Common myeloid progenitor, CD34-positive (primary cell): Measurements from ENCODE around the gene SOCS1.
"Not testable (repeated sequence)": the region's sequence is repeated elsewhere in the genome, so short reads cannot be mapped to it uniquely, and the experiment has no call there.

Experiments
- CTCF ChIA-PET: fragments of 350-600 bp; sonication (Branson Sonifier 250); formaldehyde crosslinking; loops from one replicate; lab custom pipeline; 2021; ENCODE audit warnings: antibody characterized with exemption; lab: Charles Lee
- POLR2A ChIA-PET: fragments of 350-600 bp; sonication (Branson Sonifier 250); formaldehyde crosslinking; loops from one replicate; lab custom pipeline; 2021; ENCODE audit warnings: antibody characterized with exemption; lab: Charles Lee
- DNase-seq, 3 donors: peaks; one replicate each; pipeline versions ENCODE4 v3.0.0 to v3.0.0-alpha.2; 2013
- H3K27ac ChIP-seq, 2 experiments: 1 replicate in 1 of 2; 2 replicates in 1 of 2; pipeline ENCODE4 v1.7.0; 2013; ENCODE audit warnings: inconsistent platforms in 2 of 2, low read length in 2 of 2, mild to moderate bottlenecking in 2 of 2, low read depth in 1 of 2, moderate library complexity in 1 of 2; ENCODE audit not compliant: severe bottlenecking in 2 of 2, insufficient read depth in 1 of 2, poor library complexity in 1 of 2
- H3K27me3 ChIP-seq, 5 experiments: replicated peaks in 2 of 5; 1 replicate in 3 of 5; 2 replicates in 2 of 5; pipeline versions ENCODE4 v1.6.1 to v1.7.0; 2013; ENCODE audit warnings: low read length in 4 of 5, mild to moderate bottlenecking in 2 of 5, moderate library complexity in 2 of 5, inconsistent platforms in 1 of 5; ENCODE audit not compliant: insufficient read depth in 5 of 5, control insufficient read depth in 4 of 5
- H3K36me3 ChIP-seq, 4 experiments: 1 replicate in 2 of 4; 2 replicates in 2 of 4; pipeline versions ENCODE4 v1.6.1 to v1.7.0; 2013; ENCODE audit warnings: low read length in 3 of 4, control low read depth in 1 of 4, mild to moderate bottlenecking in 1 of 4; ENCODE audit not compliant: control insufficient read depth in 4 of 4, insufficient read depth in 4 of 4
- H3K4me1 ChIP-seq, 4 experiments: 1 replicate in 3 of 4; 2 replicates in 1 of 4; pipeline versions ENCODE4 v1.6.1 to v1.7.1; 2013; ENCODE audit warnings: low read length in 3 of 4, mild to moderate bottlenecking in 3 of 4, control low read depth in 1 of 4, inconsistent platforms in 1 of 4, moderate library complexity in 1 of 4; ENCODE audit not compliant: control insufficient read depth in 4 of 4, insufficient read depth in 4 of 4; ENCODE audit errors: control extremely low read depth in 1 of 4
- H3K4me3 ChIP-seq, 7 experiments: 1 replicate in 4 of 7; 2 replicates in 3 of 7; pipeline versions ENCODE4 v1.5.1 to v1.7.0; 2013; ENCODE audit warnings: mild to moderate bottlenecking in 7 of 7, low read length in 6 of 7, moderate library complexity in 6 of 7, inconsistent platforms in 2 of 7, low read depth in 2 of 7, control low read depth in 1 of 7; ENCODE audit not compliant: insufficient read depth in 4 of 7, control insufficient read depth in 1 of 7; ENCODE audit errors: extremely low read depth in 1 of 7
- H3K9me3 ChIP-seq, 5 experiments: 1 replicate in 4 of 5; 2 replicates in 1 of 5; pipeline versions ENCODE4 v1.6.1 to v1.7.1; 2013; ENCODE audit warnings: low read length in 4 of 5, mild to moderate bottlenecking in 2 of 5, inconsistent platforms in 1 of 5, low read depth in 1 of 5, moderate library complexity in 1 of 5; ENCODE audit not compliant: control insufficient read depth in 4 of 5, insufficient read depth in 2 of 5; ENCODE audit errors: control extremely low read depth in 1 of 5
- WGBS: methylation state at CpG from one replicate; pipeline ENCODE4 v1.1.5; 2013; ENCODE audit not compliant: insufficient coverage; 5-methylcytosine and 5-hydroxymethylcytosine counted together

Gene SOCS1

GRCh38 chr16:11224894-11225676 lies 30.9 kb downstream of the SOCS1 start:
- H3K4me3 ChIP-seq = peak overlapping the region in 1 of 7 experiments; percentile 48
- H3K9me3 ChIP-seq = no peaks in the 10 kb centered on the region
- WGBS = 31% methylated on average over 19 of the region's 21 CpGs
- no peaks in the 10 kb centered on the region for H3K27me3 ChIP-seq
- H3K36me3 ChIP-seq = no peaks in the 10 kb centered on the region
- peak in 2 of 3 donors; percentile 76 to 88 for DNase-seq
- H3K4me1 ChIP-seq = peaks cover 0 to 49% (median 26%) of the 10 kb centered on the region in 4 experiments
- peak overlapping the region in 1 of 2 experiments; percentile 32 for H3K27ac ChIP-seq
- ChIA-PET CTCF (interaction anchor here (0.9 to 1.7 kb wide), 8 partner anchors 10 to 44 kb away, joined by 3 to 4 read pairs (median 3); partner anchors contain the start of gene SOCS1), POLR2A (interaction anchor here (1.1 kb wide), 1 partner anchor 31 kb away, joined by 3 read pairs; the partner anchor contains the start of gene SOCS1)

DNA sequence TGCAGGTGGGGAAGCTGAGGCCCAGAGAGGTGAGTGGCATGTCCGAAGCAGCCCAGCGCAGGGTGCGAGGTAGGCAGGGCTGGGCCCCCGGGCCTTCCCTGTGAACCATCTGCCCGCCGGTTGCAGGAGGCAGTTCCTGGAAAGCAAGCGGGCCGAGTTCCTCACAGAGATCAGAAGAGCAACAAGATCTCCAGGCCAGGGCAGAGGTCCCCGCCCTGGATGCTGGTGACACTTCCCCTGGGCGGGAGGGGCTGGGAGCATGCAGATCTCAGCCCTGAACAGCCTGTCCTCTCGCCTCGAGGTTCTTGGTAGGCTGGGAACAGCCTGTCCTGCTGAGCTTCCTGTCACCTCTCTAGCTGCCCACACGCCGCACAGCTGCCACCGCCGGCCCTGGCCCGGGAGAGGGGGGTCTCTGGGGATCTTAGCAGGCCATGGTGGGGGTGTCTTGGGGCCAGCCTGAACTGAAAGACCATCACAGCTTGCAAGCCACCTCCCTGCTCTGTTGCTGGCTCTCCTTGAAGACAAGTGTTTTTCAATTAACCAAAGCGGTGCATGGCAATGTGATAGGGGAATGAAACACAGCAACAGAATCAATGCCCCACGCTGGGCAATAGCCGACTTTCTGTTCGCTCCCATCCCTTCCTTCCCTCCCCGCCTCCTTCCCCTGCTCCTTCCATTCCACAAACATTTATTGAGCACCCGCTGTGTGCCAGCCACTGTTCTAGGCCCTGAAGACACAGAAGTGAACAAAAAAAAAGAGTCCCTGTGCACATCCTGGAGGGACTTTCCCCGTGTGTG lies 31.7 kb downstream of the SOCS1 start:
- Histone ChIP-seq H3K4me1 (peaks cover 0 to 46% (median 24%) of the 10 kb centered on the region in 4 experiments), H3K36me3 (no peaks in the 10 kb centered on the region), H3K27me3 (no peaks in the 10 kb centered on the region), H3K27ac (peak overlapping the region in 1 of 2 experiments; percentile 32), H3K4me3 (peak overlapping the region in 3 of 7 experiments; percentile 4 to 38 (median 19)), H3K9me3 (no peaks in the 10 kb centered on the region)
- peak; percentile 58 to 86 (median 82) for DNase-seq
- ChIA-PET CTCF (interaction anchor here (0.9 to 1.7 kb wide), 8 partner anchors 9 to 32 kb away, joined by 3 to 4 read pairs (median 4); partner anchors contain the start of gene SOCS1), POLR2A (interaction anchor here (1.1 kb wide), 2 partner anchors 8 to 31 kb away, joined by 3 read pairs; partner anchors contain the start of gene SOCS1)
- 10% methylated on average over 11 of the region's 24 CpGs for WGBS

- H3K27ac ChIP-seq, H3K27me3 ChIP-seq, H3K36me3 ChIP-seq, POLR2A ChIA-PET, CTCF ChIA-PET, H3K4me3 ChIP-seq, DNase-seq: not testable (repeated sequence)
- peaks cover 0 to 36% (median 22%) of the 10 kb centered on the region in 4 experiments for H3K4me1 ChIP-seq
- peaks cover 0 to 21% (median 8%) of the 10 kb centered on the region in 5 experiments for H3K9me3 ChIP-seq
- no CpG with 5 or more reads among the region's 2 CpGs for WGBS
Measured at GRCh38 chr16:11220507-11220906, 35.5 kb downstream of the SOCS1 start.

DNA sequence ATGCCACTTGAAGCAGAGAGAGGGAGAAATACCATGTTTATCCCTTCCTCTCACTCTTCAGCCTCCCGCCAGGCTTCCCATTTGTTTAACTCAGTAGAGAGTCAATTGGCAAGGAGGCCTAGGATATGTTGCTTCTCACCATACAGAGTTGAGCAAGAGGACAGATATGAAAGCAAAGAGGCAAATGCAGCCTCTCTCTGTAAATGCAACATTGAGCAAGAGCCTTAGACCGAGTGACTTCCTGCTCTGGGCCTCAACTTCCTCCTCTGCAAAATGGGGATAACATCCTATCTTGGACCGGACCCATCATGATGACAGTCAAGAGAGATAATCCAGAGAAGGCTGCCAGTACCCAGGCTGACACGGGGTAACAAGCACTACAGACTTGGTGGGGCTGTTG lies 36.8 kb downstream of the SOCS1 start:
- ChIA-PET CTCF (interaction anchor here (1.5 to 2.1 kb wide), 2 partner anchors 10 to 12 kb away, joined by 5 to 11 read pairs; no protein-coding TSS in a partner anchor), POLR2A (no interaction called here)
- H3K4me1 ChIP-seq = peaks cover 0 to 23% (median 9%) of the 10 kb centered on the region in 4 experiments
- peaks cover 0 to 21% (median 8%) of the 10 kb centered on the region in 5 experiments for H3K9me3 ChIP-seq
- no peak for DNase-seq
- no peaks in the 10 kb centered on the region for H3K27me3 ChIP-seq
- H3K36me3 ChIP-seq = no peaks in the 10 kb centered on the region
- 88% methylated on average over 2 of the region's 4 CpGs for WGBS
- H3K4me3 ChIP-seq = no peak overlapping the region
- no peak overlapping the region for H3K27ac ChIP-seq

DNA sequence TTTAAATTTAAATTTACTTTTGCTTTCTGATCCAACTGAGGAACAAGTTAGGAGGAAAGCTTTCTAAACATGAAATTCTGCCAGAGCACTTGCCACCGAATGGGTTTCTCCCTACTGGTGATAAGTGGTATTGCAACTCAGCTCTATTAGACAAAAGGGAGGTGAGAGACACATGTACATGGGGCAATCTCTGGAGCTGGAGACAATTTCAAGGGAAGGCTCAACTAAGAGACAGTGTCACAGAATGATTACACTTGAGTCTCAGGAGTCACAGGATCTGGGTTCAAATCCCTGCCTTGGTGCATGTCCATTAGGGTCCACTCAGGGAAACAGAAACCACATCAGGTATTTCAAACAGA lies 37.4 kb downstream of the SOCS1 start:
- H3K27me3 ChIP-seq = no peaks in the 10 kb centered on the region
- 85% methylated on average over 1 of the region's 1 CpG for WGBS
- peaks cover 0 to 21% (median 8%) of the 10 kb centered on the region in 5 experiments for H3K9me3 ChIP-seq
- CTCF ChIA-PET = interaction anchor here (1.2 to 2.1 kb wide), 3 partner anchors 9 to 59 kb away, joined by 3 to 11 read pairs (median 5); no protein-coding TSS in a partner anchor
- H3K36me3 ChIP-seq = no peaks in the 10 kb centered on the region
- DNase-seq = no peak
- POLR2A ChIA-PET = no interaction called here
- peaks cover 0 to 18% (median 3%) of the 10 kb centered on the region in 4 experiments for H3K4me1 ChIP-seq
- no peak overlapping the region for H3K4me3 ChIP-seq
- no peak overlapping the region for H3K27ac ChIP-seq

- peaks cover 0 to 21% (median 8%) of the 10 kb centered on the region in 5 experiments for H3K9me3 ChIP-seq
- POLR2A ChIA-PET = interaction anchor here (0.6 kb wide), 1 partner anchor 90 kb away, joined by 3 read pairs; no protein-coding TSS in a partner anchor
Measured at GRCh38 chr16:11217651-11218603, 38.1 kb downstream of the SOCS1 start.

More at GRCh38 chr16:11217651-11218603, 38.1 kb downstream of the SOCS1 start:
- H3K36me3 ChIP-seq = no peaks in the 10 kb centered on the region
- CTCF ChIA-PET = interaction anchor here (1.0 to 2.1 kb wide), 4 partner anchors 9 to 268 kb away, joined by 3 to 11 read pairs (median 4); no protein-coding TSS in a partner anchor
- no peaks in the 10 kb centered on the region for H3K27me3 ChIP-seq
- WGBS = 83% methylated on average over 1 of the region's 3 CpGs
- no peak for DNase-seq
- no peak overlapping the region for H3K27ac ChIP-seq
- H3K4me1 ChIP-seq = peaks cover 0 to 14% (median 0%) of the 10 kb centered on the region in 4 experiments
- H3K4me3 ChIP-seq = no peak overlapping the region
